Neutrophil (primary cell): Measurements from ENCODE around the gene LYAR.

Experiments used
- H3K27ac ChIP-seq: fragments of 200-600 bp; sonication (generic); 2 replicates; pipeline ENCODE4 v1.5.1; 2016; ENCODE audit warnings: mild to moderate bottlenecking, moderate library complexity
- H3K27me3 ChIP-seq: fragments of 200-600 bp; sonication (generic); 2 replicates; pipeline ENCODE4 v1.6.0; 2016; ENCODE audit warnings: mild to moderate bottlenecking
- H3K36me3 ChIP-seq: fragments of 200-600 bp; sonication (generic); 2 replicates; pipeline ENCODE4 v1.5.1; 2017
- H3K4me1 ChIP-seq, 2 experiments: fragments of 200-600 bp in 1 of 2; sonication (generic) in 1 of 2; 1 replicate in 1 of 2; 2 replicates in 1 of 2; pipeline versions ENCODE4 v1.5.1 to v1.6.1; 2013 to 2016; ENCODE audit warnings: low read depth in 1 of 2, low read length in 1 of 2, mild to moderate bottlenecking in 1 of 2, moderate library complexity in 1 of 2; ENCODE audit not compliant: control insufficient read depth in 1 of 2, insufficient read depth in 1 of 2
- H3K4me3 ChIP-seq, 2 experiments: fragments of 200-600 bp in 1 of 2; sonication (generic) in 1 of 2; 1 replicate in 1 of 2; 2 replicates in 1 of 2; pipeline ENCODE4 v1.5.1; 2013 to 2016; ENCODE audit warnings: low read depth in 1 of 2, low read length in 1 of 2, mild to moderate bottlenecking in 1 of 2, moderate library complexity in 1 of 2
- H3K9me3 ChIP-seq: fragments of 200-600 bp; sonication (generic); 2 replicates; pipeline ENCODE4 v1.5.1; 2016
- TF ChIP-seq, protein P1 (sequence below): fragments of 200-600 bp; sonication (generic); IDR thresholded peaks from 2 replicates; pipeline ENCODE4 v1.5.1; 2016; ENCODE audit warnings: antibody characterized with exemption

Gene LYAR, protein sequence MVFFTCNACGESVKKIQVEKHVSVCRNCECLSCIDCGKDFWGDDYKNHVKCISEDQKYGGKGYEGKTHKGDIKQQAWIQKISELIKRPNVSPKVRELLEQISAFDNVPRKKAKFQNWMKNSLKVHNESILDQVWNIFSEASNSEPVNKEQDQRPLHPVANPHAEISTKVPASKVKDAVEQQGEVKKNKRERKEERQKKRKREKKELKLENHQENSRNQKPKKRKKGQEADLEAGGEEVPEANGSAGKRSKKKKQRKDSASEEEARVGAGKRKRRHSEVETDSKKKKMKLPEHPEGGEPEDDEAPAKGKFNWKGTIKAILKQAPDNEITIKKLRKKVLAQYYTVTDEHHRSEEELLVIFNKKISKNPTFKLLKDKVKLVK

GRCh38 chr4:4289941-4290850 is at the start of gene LYAR, which contains the start of gene ZBTB49:
Gene LYAR (minus strand): TSS chr4:4290154. CDS start chr4:4283742, 6,412 bp downstream.
Gene ZBTB49 (plus strand): TSS chr4:4290251. CDS start chr4:4299946, 9,695 bp downstream.
- no peaks in the 10 kb centered on the region for H3K27me3 ChIP-seq
- H3K4me1 ChIP-seq, result peaks cover 19 to 23% of the 10 kb centered on the region in 2 experiments
- H3K27ac ChIP-seq, result peak within 1 kb of the TSS; percentile 81
- H3K36me3 ChIP-seq, result peaks cover under 1% of the 10 kb centered on the region
- no peaks in the 10 kb centered on the region for H3K9me3 ChIP-seq
- H3K4me3 ChIP-seq, result peak within 1 kb of the TSS; percentile 76 to 88
- TF ChIP-seq, protein P1, sequence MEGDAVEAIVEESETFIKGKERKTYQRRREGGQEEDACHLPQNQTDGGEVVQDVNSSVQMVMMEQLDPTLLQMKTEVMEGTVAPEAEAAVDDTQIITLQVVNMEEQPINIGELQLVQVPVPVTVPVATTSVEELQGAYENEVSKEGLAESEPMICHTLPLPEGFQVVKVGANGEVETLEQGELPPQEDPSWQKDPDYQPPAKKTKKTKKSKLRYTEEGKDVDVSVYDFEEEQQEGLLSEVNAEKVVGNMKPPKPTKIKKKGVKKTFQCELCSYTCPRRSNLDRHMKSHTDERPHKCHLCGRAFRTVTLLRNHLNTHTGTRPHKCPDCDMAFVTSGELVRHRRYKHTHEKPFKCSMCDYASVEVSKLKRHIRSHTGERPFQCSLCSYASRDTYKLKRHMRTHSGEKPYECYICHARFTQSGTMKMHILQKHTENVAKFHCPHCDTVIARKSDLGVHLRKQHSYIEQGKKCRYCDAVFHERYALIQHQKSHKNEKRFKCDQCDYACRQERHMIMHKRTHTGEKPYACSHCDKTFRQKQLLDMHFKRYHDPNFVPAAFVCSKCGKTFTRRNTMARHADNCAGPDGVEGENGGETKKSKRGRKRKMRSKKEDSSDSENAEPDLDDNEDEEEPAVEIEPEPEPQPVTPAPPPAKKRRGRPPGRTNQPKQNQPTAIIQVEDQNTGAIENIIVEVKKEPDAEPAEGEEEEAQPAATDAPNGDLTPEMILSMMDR, result peak; percentile 23

- no peak overlapping the region for H3K4me3 ChIP-seq
- TF ChIP-seq, protein P1, result no peak
- no peaks in the 10 kb centered on the region for H3K36me3 ChIP-seq
- no peak overlapping the region for H3K27ac ChIP-seq
- H3K4me1 ChIP-seq, result no peaks in the 10 kb centered on the region
- H3K9me3 ChIP-seq, result no peaks in the 10 kb centered on the region
- H3K27me3 ChIP-seq, result no peaks in the 10 kb centered on the region
Measured at GRCh38 chr4:4339504-4340085, 49.6 kb upstream of the LYAR start.

- TF ChIP-seq, protein P1, result no peak
- H3K4me1 ChIP-seq, result no peaks in the 10 kb centered on the region
- no peak overlapping the region for H3K4me3 ChIP-seq
- H3K9me3 ChIP-seq, result no peaks in the 10 kb centered on the region
- no peak overlapping the region for H3K27ac ChIP-seq
- H3K27me3 ChIP-seq, result no peaks in the 10 kb centered on the region
- H3K36me3 ChIP-seq, result no peaks in the 10 kb centered on the region
Measured at GRCh38 chr4:4338210-4339001, 48.5 kb upstream of the LYAR start.

DNA sequence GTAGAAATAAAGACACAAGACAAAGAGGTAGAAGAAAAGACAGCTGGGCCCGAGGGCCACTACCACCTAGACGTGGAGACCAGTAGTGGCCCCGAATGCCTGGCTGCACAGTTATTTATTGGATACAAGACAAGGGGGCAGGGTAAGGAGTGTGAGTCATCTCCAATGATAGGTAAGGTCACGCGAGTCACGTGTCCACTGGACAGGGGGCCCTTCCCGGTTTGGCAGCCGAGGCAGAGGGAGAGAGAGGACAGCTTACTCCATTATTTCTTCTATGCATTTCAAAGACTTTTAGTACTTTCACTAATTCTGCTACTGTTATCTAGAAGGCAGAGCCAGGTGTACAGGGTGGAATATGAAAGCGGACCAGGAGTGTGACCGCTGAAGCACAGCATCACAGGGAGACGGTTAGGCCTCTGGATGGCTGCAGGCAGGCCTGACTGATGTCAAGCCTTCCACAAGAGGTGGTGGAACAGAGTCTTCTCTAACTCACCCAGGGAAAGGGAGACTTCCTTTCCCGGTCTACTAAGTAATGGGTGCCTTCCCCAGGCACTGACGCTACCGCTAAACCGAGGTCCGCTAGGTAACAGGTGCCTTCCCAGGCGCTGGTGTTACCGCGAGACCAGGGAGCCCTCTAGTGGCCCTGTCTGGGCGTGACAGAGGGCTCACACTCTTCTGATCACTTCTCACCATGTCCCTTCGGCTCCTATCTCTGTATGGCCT is 45.0 kb upstream of the LYAR start:
- TF ChIP-seq, protein P1, result peak; percentile 52
- Histone ChIP-seq H3K27me3 (no peaks in the 10 kb centered on the region), H3K4me1 (no peaks in the 10 kb centered on the region), H3K4me3 (no peak overlapping the region), H3K27ac (no peak overlapping the region), H3K36me3 (no peaks in the 10 kb centered on the region), H3K9me3 (no peaks in the 10 kb centered on the region)
